ELF-1 (cell line): ENCODE results near the gene RPL36.
"Not testable (repeated sequence)": the region's sequence is repeated elsewhere in the genome, so short reads cannot be mapped to it uniquely, and the experiment has no call there.

ENCODE experiments used
- DNase-seq: peaks from one replicate; pipeline ENCODE4 v3.0.0-alpha.2; 2016; ENCODE audit warnings: low read depth, low spot score

RPL36 gene

GRCh38 chr19:5690955-5691821 is 1.1 kb downstream of the RPL36 start:
- DNase-seq = peak; percentile 42

GRCh38 chr19:5691822-5692722 is 2.0 kb downstream of the RPL36 start:
- peak; percentile 51 for DNase-seq

- DNase-seq = peak; percentile 36
Observed at GRCh38 chr19:5692723-5693194, 2.7 kb downstream of the RPL36 start.

- no peak for DNase-seq
Observed at GRCh38 chr19:5693195-5694166, 3.4 kb downstream of the RPL36 start.

- DNase-seq = no peak
Observed at GRCh38 chr19:5694167-5694955, 4.3 kb downstream of the RPL36 start.

- no peak for DNase-seq
Observed at GRCh38 chr19:5694956-5695648, 5.0 kb downstream of the RPL36 start.

GRCh38 chr19:5695649-5696195 is 5.6 kb downstream of the RPL36 start:
- DNase-seq = no peak

- no peak for DNase-seq
Observed at GRCh38 chr19:5696196-5697021, 6.3 kb downstream of the RPL36 start.

GRCh38 chr19:5697022-5697889 is 7.2 kb downstream of the RPL36 start:
- no peak for DNase-seq

- no peak for DNase-seq
Observed at GRCh38 chr19:5697890-5698634, 8.0 kb downstream of the RPL36 start.

- DNase-seq = no peak
Observed at GRCh38 chr19:5698635-5699422, 8.7 kb downstream of the RPL36 start.

GRCh38 chr19:5700455-5701092 is 10.5 kb downstream of the RPL36 start:
- DNase-seq = no peak

GRCh38 chr19:5702053-5702410 is 11.9 kb downstream of the RPL36 start:
- not testable (repeated sequence) for DNase-seq

- DNase-seq = no peak
Observed at GRCh38 chr19:5703819-5704818, 14.0 kb downstream of the RPL36 start.
